Measurements from ENCODE around the gene TRDN.
"Not testable (repeated sequence)": the region's sequence is repeated elsewhere in the genome, so short reads cannot be mapped to it uniquely, and the experiment has no call there.

The TRDN gene

DNA sequence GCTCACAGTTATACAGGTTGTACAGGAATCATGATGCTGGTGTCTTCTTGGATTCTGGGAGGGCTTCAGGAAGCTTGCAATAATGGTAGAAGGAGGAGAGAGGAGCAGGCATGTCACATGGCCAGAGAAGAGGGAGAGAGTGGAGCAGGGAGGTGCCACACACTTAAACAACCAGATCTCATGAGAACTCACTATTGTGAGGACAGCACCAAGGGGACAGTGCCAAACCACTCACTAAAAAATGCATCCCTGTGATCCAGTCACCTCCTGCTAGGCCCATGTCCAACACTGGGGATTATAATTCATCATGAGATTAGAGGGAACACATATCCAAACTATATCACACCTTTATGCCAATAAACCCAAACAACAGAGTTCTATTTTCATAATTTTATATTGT is 67.2 kb downstream of the TRDN start:
- DNase-seq (ENCODE audit: low read depth) = no peak
- TF ChIP-seq, protein P1, sequence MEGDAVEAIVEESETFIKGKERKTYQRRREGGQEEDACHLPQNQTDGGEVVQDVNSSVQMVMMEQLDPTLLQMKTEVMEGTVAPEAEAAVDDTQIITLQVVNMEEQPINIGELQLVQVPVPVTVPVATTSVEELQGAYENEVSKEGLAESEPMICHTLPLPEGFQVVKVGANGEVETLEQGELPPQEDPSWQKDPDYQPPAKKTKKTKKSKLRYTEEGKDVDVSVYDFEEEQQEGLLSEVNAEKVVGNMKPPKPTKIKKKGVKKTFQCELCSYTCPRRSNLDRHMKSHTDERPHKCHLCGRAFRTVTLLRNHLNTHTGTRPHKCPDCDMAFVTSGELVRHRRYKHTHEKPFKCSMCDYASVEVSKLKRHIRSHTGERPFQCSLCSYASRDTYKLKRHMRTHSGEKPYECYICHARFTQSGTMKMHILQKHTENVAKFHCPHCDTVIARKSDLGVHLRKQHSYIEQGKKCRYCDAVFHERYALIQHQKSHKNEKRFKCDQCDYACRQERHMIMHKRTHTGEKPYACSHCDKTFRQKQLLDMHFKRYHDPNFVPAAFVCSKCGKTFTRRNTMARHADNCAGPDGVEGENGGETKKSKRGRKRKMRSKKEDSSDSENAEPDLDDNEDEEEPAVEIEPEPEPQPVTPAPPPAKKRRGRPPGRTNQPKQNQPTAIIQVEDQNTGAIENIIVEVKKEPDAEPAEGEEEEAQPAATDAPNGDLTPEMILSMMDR (conservative IDR thresholded peaks at IDR 0.05; ENCODE audit: low read length) = no peak
- no peak overlapping the region for H3K4me3 ChIP-seq (ENCODE audit: low read length)

DNA sequence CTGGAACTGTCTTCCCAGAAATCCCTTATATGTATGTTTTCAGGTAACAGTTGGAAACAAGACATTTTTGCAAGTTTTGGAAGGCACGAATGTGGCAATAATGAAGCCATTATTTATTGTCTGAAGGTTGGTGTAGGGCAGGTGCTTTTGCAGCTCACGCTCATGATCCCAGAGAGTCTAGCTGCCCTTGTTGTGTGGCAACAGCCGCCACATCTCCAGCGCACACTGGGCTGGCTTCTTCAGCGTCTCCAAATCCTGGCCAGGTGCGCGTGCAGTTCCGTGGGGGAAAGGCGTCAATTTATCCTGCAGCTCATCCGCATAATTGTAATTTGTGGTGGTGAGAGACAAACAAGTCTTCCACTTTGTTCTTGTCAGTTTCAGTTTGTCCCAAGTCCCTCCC is 71.2 kb downstream of the TRDN start:
- no peak for DNase-seq (ENCODE audit: low read depth)
- TF ChIP-seq, protein P1 (conservative IDR thresholded peaks at IDR 0.05; ENCODE audit: low read length) = no peak
- H3K4me3 ChIP-seq (ENCODE audit: low read length) = no peak overlapping the region

DNA sequence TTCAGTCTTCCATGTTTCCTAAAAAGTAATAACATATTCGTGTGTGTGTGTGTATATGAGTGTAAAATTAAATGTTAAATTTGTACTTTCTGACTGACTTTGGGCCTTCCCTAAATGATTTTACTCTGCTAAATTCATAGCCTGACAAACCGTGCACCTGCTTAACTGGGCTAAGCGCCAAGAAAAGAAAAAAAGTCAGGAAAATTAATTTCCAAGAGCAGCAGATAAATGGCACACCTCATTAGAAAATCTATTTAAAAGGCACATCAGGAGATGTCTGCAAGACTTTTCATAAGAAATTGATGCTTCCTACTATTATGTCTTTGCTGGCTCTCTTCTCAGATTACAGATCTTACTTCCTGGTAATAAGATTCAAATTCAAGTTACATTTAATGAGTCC is 72.4 kb downstream of the TRDN start:
- DNase-seq (ENCODE audit: low read depth) = no peak
- TF ChIP-seq, protein P1 (conservative IDR thresholded peaks at IDR 0.05; ENCODE audit: low read length) = no peak
- H3K4me3 ChIP-seq (ENCODE audit: low read length) = no peak overlapping the region

DNA sequence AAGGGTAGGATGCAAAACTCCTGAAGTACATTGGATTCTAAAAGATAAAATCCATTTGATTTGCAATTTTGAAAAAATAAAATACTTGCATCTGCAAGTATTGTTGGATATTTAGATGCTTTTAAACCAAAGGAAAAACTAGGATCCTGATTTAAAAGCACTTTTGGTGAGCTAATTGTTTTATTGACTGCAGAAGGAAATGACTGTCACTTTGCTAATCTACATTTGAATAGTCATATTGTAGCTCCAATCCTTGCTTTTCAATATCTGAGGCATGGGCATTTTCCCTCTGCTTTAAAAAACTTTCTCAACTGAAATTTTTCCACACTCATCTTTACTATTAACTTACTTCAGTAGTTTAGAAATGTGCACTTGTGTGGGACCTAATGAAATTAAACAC is 74.1 kb downstream of the TRDN start:
- TF ChIP-seq, protein P1 (conservative IDR thresholded peaks at IDR 0.05; ENCODE audit: low read length) = no peak
- H3K4me3 ChIP-seq (ENCODE audit: low read length) = no peak overlapping the region
- DNase-seq (ENCODE audit: low read depth) = no peak

DNA sequence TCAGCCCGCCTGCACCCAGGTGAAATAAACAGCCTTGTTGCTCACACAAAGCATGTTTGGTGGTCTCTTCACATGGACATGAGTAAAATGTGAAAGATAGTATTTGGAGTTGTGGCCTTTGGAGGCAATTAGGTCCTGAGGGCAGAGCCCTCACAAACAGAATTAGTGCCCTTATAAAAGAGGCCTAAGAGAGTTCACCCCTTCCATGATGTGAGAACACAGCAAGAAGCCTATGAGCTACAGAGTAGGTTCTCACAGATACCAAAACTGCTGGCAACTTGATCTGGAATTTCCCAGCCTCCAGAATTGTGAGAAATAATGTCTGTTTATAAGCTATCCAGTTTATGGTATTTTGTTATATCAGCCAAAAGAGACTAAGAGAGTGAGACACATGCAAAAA is 74.5 kb downstream of the TRDN start:
- TF ChIP-seq, protein P1 (conservative IDR thresholded peaks at IDR 0.05; ENCODE audit: low read length) = no peak
- H3K4me3 ChIP-seq (ENCODE audit: low read length) = no peak overlapping the region
- no peak for DNase-seq (ENCODE audit: low read depth)

DNA sequence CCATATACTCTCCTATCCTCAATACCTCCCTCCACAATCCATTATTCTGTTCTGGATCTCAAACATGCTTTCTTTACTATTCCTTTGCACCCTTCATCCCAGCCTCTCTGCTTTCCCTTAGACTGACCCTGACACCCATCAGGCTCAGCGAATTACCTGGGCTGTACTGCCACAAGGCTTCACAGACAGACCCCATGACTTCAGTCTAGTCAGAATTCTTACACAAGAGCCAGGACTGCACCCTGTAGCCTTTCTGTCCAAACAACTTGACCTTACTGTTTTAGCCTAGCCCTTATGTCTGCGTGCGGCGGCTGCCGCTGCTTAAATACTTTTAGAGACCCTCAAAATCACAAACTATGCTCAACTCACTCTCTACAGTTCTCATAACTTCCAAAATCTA is 76.9 kb downstream of the TRDN start:
- H3K4me3 ChIP-seq (ENCODE audit: low read length); DNase-seq (ENCODE audit: low read depth): not testable (repeated sequence)

DNA sequence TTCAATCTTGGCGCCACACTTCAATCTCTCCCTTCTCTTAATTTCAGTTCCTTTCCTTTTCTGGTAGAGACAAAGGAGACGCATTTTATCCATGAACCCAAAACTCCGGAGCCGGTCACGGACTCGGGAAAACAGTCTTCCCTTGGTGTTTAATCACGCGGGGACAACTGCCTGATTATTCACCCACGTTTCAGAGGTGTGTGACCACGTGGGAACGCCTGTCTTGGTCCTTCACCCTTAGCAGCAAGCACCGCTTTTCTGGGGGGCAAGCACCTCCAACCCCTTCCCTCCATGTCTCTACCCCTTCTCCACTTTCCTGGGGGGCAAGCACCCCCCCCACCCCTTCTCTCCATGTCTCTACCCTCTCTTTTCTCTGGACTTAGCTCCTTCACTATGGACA is 79.3 kb downstream of the TRDN start:
- DNase-seq (ENCODE audit: low read depth); H3K4me3 ChIP-seq (ENCODE audit: low read length): not testable (repeated sequence)

DNA sequence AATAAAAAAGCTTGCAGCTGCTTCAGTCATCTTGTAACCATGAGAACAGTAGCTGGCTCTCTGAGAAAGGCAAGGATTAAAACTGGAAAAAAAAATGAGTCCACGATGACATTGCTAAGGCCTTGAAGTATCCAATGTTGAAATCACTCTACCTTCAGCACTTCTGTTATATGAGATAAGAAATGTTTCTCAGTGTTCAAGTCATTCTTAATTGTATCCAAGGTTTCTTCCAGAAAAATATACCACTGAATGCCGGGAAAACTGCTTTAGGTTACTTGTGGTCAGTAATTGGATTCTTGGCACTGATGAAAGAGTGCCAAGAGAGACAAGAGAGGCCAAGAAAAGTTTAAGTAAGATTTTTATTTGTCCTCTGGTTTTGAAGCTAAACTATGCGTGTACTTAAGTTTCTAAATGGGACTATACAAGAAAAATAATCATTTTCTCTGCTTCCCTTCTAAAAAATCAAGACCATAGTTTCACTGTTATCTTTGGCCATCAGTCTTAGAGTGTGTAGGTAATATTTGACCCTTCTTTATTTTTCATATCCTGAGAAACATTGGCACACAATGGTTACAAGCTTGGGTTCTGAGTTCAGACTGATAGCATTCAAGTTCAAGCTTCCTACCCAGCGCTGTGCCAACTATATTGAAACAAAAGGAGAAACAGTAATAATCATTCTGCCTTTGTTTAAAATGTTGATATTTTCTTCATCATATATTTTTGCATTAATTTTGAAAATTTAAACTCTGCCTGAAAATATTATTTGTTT is 84.6 kb downstream of the TRDN start:
- H3K4me3 ChIP-seq (ENCODE audit: low read length) = no peak overlapping the region
- TF ChIP-seq, protein P1 (conservative IDR thresholded peaks at IDR 0.05; ENCODE audit: low read length) = no peak
- no peak for DNase-seq (ENCODE audit: low read depth)

Measured in AG10803 (cell line).